Nephron (organoid): ENCODE measurements around the gene AGK.

Experiments
- H3K27ac Mint-ChIP-seq, 3 experiments: 2 replicates each; pipeline ENCODE4 v1.8.0; 2020; ENCODE audit warnings: mixed read lengths in 3 of 3, mild to moderate bottlenecking in 2 of 3, moderate library complexity in 1 of 3
- H3K27me3 Mint-ChIP-seq: 2 replicates; pipeline ENCODE4 v1.8.0; 2021; ENCODE audit warnings: low read depth, mild to moderate bottlenecking, moderate library complexity, mixed read lengths
- H3K36me3 Mint-ChIP-seq: 2 replicates; pipeline ENCODE4 v1.8.0; 2020; ENCODE audit warnings: low read depth, mixed read lengths
- H3K4me1 Mint-ChIP-seq: 2 replicates; pipeline ENCODE4 v1.8.0; 2020; ENCODE audit warnings: mixed read lengths
- H3K4me3 Mint-ChIP-seq, 3 experiments: 2 replicates each; pipeline ENCODE4 v1.8.0; 2020; ENCODE audit warnings: mild to moderate bottlenecking in 3 of 3, mixed read lengths in 3 of 3, moderate library complexity in 2 of 3
- H3K9me3 Mint-ChIP-seq: 2 replicates; pipeline ENCODE4 v1.8.0; 2020; ENCODE audit warnings: mixed read lengths
- TF ChIP-seq, protein P1 (sequence below), 3 experiments: fragments of 200-600 bp; sonication (generic); IDR thresholded peaks; one replicate each; pipeline ENCODE4 v1.5.0; 2021; ENCODE audit warnings: antibody characterized with exemption in 3 of 3; ENCODE audit not compliant: unreplicated experiment in 3 of 3

The AGK gene

DNA sequence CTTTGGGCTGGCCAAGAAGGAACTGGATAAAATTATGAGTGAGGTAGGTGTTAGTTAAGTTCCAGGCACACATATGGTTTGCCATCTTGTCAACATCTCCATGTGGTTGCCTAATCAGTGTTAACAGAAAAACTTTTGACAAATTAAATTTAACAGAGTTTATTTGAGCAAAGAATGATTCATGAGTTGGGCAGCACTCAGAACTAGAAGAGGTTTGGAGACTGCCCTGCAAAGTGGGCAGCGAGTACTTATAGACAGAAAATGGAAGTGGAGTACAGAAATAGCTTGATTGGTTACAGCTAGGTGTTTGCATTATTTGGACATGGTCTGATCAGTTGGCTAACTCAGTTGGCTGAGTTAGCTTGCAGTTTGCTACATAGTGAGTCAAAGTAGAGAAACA lies 37.5 kb upstream of the AGK start:
- H3K27ac Mint-ChIP-seq: no peak overlapping the region
- H3K27me3 Mint-ChIP-seq: peaks cover 50% of the 10 kb centered on the region
- no peaks in the 10 kb centered on the region for H3K36me3 Mint-ChIP-seq
- no peak overlapping the region for H3K4me3 Mint-ChIP-seq
- peaks cover 6% of the 10 kb centered on the region for H3K9me3 Mint-ChIP-seq
- TF ChIP-seq, protein P1, sequence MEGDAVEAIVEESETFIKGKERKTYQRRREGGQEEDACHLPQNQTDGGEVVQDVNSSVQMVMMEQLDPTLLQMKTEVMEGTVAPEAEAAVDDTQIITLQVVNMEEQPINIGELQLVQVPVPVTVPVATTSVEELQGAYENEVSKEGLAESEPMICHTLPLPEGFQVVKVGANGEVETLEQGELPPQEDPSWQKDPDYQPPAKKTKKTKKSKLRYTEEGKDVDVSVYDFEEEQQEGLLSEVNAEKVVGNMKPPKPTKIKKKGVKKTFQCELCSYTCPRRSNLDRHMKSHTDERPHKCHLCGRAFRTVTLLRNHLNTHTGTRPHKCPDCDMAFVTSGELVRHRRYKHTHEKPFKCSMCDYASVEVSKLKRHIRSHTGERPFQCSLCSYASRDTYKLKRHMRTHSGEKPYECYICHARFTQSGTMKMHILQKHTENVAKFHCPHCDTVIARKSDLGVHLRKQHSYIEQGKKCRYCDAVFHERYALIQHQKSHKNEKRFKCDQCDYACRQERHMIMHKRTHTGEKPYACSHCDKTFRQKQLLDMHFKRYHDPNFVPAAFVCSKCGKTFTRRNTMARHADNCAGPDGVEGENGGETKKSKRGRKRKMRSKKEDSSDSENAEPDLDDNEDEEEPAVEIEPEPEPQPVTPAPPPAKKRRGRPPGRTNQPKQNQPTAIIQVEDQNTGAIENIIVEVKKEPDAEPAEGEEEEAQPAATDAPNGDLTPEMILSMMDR (IDR thresholded peaks at IDR 0.05; ENCODE audit: unreplicated experiment in 3 of 3): no peak
- peaks cover 9% of the 10 kb centered on the region for H3K4me1 Mint-ChIP-seq

DNA sequence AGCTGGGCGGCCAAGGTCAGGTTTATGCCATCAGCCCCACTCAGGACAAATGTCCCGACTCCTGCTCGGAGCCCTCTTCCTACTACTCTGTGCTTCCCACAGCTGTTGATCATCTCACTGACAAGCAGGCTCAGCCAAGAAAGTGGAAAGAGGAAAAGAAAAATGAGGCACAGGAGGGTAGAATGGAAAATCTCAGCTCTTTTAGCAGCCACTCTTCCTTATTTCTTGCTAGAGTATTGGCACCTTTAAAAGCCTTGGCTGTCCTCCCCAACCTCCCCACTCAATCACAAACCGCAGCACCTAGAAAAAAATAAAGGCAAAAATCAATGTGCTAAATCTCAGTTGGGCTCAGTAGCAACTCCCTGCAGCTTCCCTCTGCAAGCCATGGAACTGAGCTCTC lies 35.3 kb upstream of the AGK start:
- Mint-ChIP-seq H3K4me3 (no peak overlapping the region), H3K27ac (no peak overlapping the region), H3K4me1 (peaks cover 6% of the 10 kb centered on the region), H3K27me3 (peaks cover 52% of the 10 kb centered on the region), H3K36me3 (no peaks in the 10 kb centered on the region), H3K9me3 (peaks cover 6% of the 10 kb centered on the region)
- TF ChIP-seq, protein P1 (IDR thresholded peaks at IDR 0.05; ENCODE audit: unreplicated experiment in 3 of 3): no peak

DNA sequence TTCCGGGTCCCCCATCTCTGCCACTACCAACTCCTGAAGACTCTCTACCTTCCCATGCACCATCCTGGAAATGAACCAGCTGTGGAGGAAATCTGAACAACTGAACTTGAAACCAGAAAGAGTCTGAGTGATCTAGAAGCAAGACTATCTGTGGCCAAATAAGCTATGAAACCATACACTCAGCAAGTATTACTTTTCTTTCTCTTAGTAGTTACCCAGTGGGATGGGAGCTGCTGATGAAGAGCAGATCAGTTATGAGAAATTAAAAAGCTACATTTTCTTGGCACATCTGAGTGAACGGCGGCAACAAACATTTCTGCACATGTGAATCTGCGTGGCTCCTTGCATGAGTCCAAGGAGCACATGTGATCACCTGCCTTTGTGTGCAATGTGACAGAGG lies 31.6 kb upstream of the AGK start:
- Mint-ChIP-seq H3K4me3 (no peak overlapping the region), H3K27ac (no peak overlapping the region), H3K4me1 (no peaks in the 10 kb centered on the region), H3K9me3 (no peaks in the 10 kb centered on the region), H3K27me3 (peaks cover 15% of the 10 kb centered on the region), H3K36me3 (no peaks in the 10 kb centered on the region)
- TF ChIP-seq, protein P1 (IDR thresholded peaks at IDR 0.05; ENCODE audit: unreplicated experiment in 3 of 3): no peak

DNA sequence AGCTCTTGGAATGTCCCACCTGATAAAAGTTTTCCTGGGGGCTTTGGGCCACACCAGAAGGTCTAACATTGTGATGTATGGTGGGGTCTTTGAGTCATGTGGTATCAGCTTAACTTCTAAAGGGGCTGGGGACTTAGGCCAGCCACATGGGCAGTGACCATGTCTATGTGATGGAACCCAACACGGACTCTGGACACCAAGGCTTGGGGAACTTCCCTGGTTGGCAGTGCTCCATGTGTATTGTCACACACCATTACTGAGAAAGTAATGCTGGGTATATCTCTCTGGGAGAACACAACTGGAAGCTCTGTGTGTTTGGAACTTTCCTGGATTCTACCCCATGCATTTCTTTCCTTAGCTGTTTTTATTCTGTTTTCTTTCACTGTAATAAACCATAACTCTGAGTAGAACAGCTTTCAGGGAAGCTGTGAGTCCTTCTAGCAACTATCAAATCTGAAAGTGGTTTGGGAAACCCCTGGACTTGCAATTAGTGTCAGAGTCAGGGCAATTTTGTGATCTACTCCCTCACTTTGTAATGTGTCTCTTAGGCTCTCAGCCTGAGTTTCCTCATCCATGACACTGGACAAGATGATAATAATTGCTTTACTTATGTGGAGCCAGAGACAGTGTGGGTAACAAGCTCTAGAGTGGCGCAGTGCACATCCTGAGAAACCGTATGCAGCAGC lies 28.4 kb upstream of the AGK start:
- Mint-ChIP-seq H3K27me3 (peaks cover 7% of the 10 kb centered on the region), H3K27ac (no peak overlapping the region), H3K4me3 (no peak overlapping the region), H3K9me3 (no peaks in the 10 kb centered on the region), H3K36me3 (no peaks in the 10 kb centered on the region), H3K4me1 (no peaks in the 10 kb centered on the region)
- TF ChIP-seq, protein P1 (IDR thresholded peaks at IDR 0.05; ENCODE audit: unreplicated experiment in 3 of 3): no peak

DNA sequence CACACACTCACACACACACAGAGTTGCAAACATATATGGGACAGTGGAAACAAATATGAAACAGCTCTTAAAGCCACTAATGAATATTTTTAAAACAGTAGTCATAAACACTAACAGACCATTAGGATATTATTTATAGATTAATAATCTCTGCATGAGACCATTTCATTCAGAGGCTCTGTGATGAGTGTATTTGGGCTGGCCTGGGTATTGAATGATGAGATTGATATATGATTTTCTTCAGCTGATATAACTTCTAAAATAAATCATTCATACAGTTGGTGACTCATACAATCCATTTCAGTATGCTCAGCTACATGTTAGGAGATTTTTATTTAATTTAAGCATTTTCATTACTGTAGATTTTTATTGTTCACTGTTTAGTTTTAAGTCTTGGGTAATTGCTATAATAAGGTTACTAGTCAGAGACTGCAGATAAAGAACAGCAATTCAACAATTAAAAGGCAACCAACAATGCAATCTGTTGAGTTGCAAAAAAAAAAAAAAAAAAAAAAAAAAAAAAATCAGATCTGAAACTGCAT lies 25.2 kb upstream of the AGK start:
- no peaks in the 10 kb centered on the region for H3K36me3 Mint-ChIP-seq
- no peak overlapping the region for H3K27ac Mint-ChIP-seq
- no peak overlapping the region for H3K4me3 Mint-ChIP-seq
- peaks cover 8% of the 10 kb centered on the region for H3K27me3 Mint-ChIP-seq
- H3K9me3 Mint-ChIP-seq: no peaks in the 10 kb centered on the region
- TF ChIP-seq, protein P1 (IDR thresholded peaks at IDR 0.05; ENCODE audit: unreplicated experiment in 3 of 3): no peak
- H3K4me1 Mint-ChIP-seq: no peaks in the 10 kb centered on the region

DNA sequence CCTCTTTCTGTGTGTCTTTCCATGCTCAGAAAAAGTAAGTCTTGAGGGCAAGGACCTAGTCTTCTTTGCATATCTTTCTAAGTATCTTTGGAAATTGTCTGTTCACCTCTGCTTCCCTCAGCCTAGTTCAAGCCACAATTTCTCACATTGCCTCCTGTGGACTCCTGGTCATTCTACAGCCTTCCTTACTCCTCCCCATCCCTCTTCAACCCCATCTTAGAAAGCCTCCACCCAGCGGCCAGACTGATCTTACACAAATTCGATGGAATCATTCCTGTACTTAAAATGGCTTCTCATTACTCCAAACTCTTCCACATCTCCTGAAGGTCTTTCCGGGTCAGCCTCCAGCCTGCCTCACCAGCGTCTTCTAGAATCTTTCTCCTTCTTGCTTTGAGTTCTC lies 24.1 kb upstream of the AGK start:
- peaks cover 8% of the 10 kb centered on the region for H3K27me3 Mint-ChIP-seq
- no peak overlapping the region for H3K27ac Mint-ChIP-seq
- H3K9me3 Mint-ChIP-seq: no peaks in the 10 kb centered on the region
- H3K4me3 Mint-ChIP-seq: no peak overlapping the region
- no peaks in the 10 kb centered on the region for H3K4me1 Mint-ChIP-seq
- TF ChIP-seq, protein P1 (IDR thresholded peaks at IDR 0.05; ENCODE audit: unreplicated experiment in 3 of 3): no peak
- H3K36me3 Mint-ChIP-seq: no peaks in the 10 kb centered on the region
